GM12864 (cell line): ENCODE data around the gene EXOSC9.

Source experiments
- DNase-seq: peaks from one replicate; pipeline ENCODE4 v3.0.0-alpha.2; 2011; ENCODE audit warnings: low read depth
- H3K4me3 ChIP-seq: 2 replicates; pipeline ENCODE4 v1.5.1; 2011; ENCODE audit warnings: mild to moderate bottlenecking, low read depth, low read length, control low read depth
- CTCF ChIP-seq: IDR thresholded peaks from 2 replicates; pipeline ENCODE4 v1.5.1; 2011; ENCODE audit warnings: low read depth, mild to moderate bottlenecking, moderate library complexity, low read length, control low read depth, inconsistent platforms; ENCODE audit errors: missing control alignments

Gene EXOSC9

GRCh38 chr4:121789455-121789854 lies 11.7 kb upstream of the EXOSC9 start:
- H3K4me3 ChIP-seq, result no peak overlapping the region
- no peak for DNase-seq
- no peak for TF ChIP-seq CTCF

GRCh38 chr4:121789960-121790829 lies 10.9 kb upstream of the EXOSC9 start:
- TF ChIP-seq CTCF, result no peak
- DNase-seq, result no peak
- H3K4me3 ChIP-seq, result no peak overlapping the region

GRCh38 chr4:121790976-121791375 lies 10.1 kb upstream of the EXOSC9 start:
- no peak for TF ChIP-seq CTCF
- H3K4me3 ChIP-seq, result no peak overlapping the region
- no peak for DNase-seq

GRCh38 chr4:121791481-121791880 lies 9.6 kb upstream of the EXOSC9 start:
- no peak overlapping the region for H3K4me3 ChIP-seq
- TF ChIP-seq CTCF, result no peak
- DNase-seq, result no peak

GRCh38 chr4:121792966-121793365 lies 8.2 kb upstream of the EXOSC9 start:
- DNase-seq, result no peak
- no peak overlapping the region for H3K4me3 ChIP-seq
- no peak for TF ChIP-seq CTCF

- no peak for DNase-seq
- H3K4me3 ChIP-seq, result no peak overlapping the region
Measured at GRCh38 chr4:121794505-121795188, 6.5 kb upstream of the EXOSC9 start.

More at GRCh38 chr4:121794505-121795188, 6.5 kb upstream of the EXOSC9 start:
- TF ChIP-seq CTCF, result no peak
